Endothelial cell of umbilical vein (primary cell): ENCODE data around the gene PPP1R1A. TPM values are rescaled to one million over a fixed set of nuclear protein-coding genes. Genes with fewer than 3 reads are reported as not detected.

Source experiments
- BruUV-seq: library from RNA; stranded (reverse); fragments of 400-500 nt; replicated peaks from 2 replicates; lab custom pipeline; 2021; lab: Mats Ljungman, UMichigan
- CTCF ChIA-PET: fragments of 300-600, 350-600 bp; sonication (Branson Sonifier 250); formaldehyde crosslinking; loops from one replicate; lab custom pipeline; 2021; ENCODE audit warnings: antibody characterized with exemption, inconsistent platforms; lab: Charles Lee
- POLR2A ChIA-PET: fragments of 300-600, 350-600 bp; sonication (Branson Sonifier 250); formaldehyde crosslinking; loops from one replicate; lab custom pipeline; 2021; ENCODE audit warnings: antibody characterized with exemption, inconsistent platforms; lab: Charles Lee
- DNase-seq: peaks from one replicate; pipeline ENCODE4 v3.0.0-alpha.2; 2011; ENCODE audit warnings: low read depth, low spot score
- FAIRE-seq: peaks from 2 replicates; lab custom pipeline; 2011; peaks lifted over from hg19 to GRCh38; lab: Jason Lieb, UNC
- H2AFZ ChIP-seq: 2 replicates; pipeline ENCODE4 v1.6.0; 2012; ENCODE audit warnings: low read depth, low read length, control low read depth, inconsistent platforms
- H3K27ac ChIP-seq: 2 replicates; pipeline ENCODE4 v1.5.1; 2011; ENCODE audit warnings: low read depth, mild to moderate bottlenecking, control low read depth, low read length, moderate library complexity; ENCODE audit not compliant: insufficient read depth
- H3K27me3 ChIP-seq, 2 experiments: 2 replicates each; pipeline versions ENCODE4 v1.6.0 to v1.6.1; 2011; ENCODE audit warnings: low read length in 2 of 2, mixed read lengths in 1 of 2; ENCODE audit not compliant: control insufficient read depth in 2 of 2, insufficient read depth in 2 of 2
- H3K36me3 ChIP-seq, 2 experiments: 2 replicates in 1 of 2; 3 replicates in 1 of 2; pipeline ENCODE4 v1.5.1; 2011; ENCODE audit warnings: low read length in 2 of 2, mild to moderate bottlenecking in 1 of 2, moderate library complexity in 1 of 2; ENCODE audit not compliant: control insufficient read depth in 2 of 2, insufficient read depth in 2 of 2; ENCODE audit errors: extremely low read depth in 1 of 2
- H3K4me1 ChIP-seq: 3 replicates; pipeline ENCODE4 v1.5.1; 2011; ENCODE audit warnings: mild to moderate bottlenecking, low read length; ENCODE audit not compliant: control insufficient read depth, insufficient read depth; ENCODE audit errors: extremely low read depth
- H3K4me2 ChIP-seq: 2 replicates; pipeline ENCODE4 v1.6.1; 2011; ENCODE audit warnings: low read length, control low read depth, mixed read lengths; ENCODE audit not compliant: insufficient read depth
- H3K4me3 ChIP-seq, 3 experiments: fragments of 200-600 bp in 1 of 3; sonication (generic), shearing (Covaris generic) in 1 of 3; replicated peaks in 1 of 3; 2 replicates each; pipeline ENCODE4 v1.5.1; 2011 to 2016; ENCODE audit warnings: control low read depth in 3 of 3, low read length in 3 of 3, mild to moderate bottlenecking in 2 of 3, inconsistent platforms in 1 of 3, low read depth in 1 of 3, moderate library complexity in 1 of 3; ENCODE audit not compliant: insufficient read depth in 1 of 3
- H3K79me2 ChIP-seq: 2 replicates; pipeline ENCODE4 v1.6.0; 2012; ENCODE audit warnings: low read length, inconsistent platforms; ENCODE audit not compliant: control insufficient read depth, insufficient read depth
- H3K9ac ChIP-seq: replicated peaks from 2 replicates; pipeline ENCODE3; 2011; ENCODE audit warnings: low read length, control low read depth; ENCODE audit not compliant: insufficient read depth; ENCODE audit errors: extremely low read depth
- H3K9me1 ChIP-seq: replicated peaks from 3 replicates; pipeline ENCODE4 v1.6.0; 2011; ENCODE audit warnings: mild to moderate bottlenecking, low read length; ENCODE audit not compliant: control insufficient read depth, insufficient read depth; ENCODE audit errors: extremely low read depth
- H3K9me3 ChIP-seq: replicated peaks from 2 replicates; pipeline ENCODE4 v1.5.1; 2012; ENCODE audit warnings: low read length, inconsistent platforms; ENCODE audit not compliant: control insufficient read depth, insufficient read depth
- H4K20me1 ChIP-seq: replicated peaks from 2 replicates; pipeline ENCODE3; 2011; ENCODE audit warnings: mild to moderate bottlenecking, low read length; ENCODE audit not compliant: control insufficient read depth, insufficient read depth; ENCODE audit errors: extremely low read depth
- EZH2 ChIP-seq: IDR thresholded peaks from 2 replicates; pipeline ENCODE4 v1.6.1; 2012; ENCODE audit warnings: borderline replicate concordance, low read depth, mild to moderate bottlenecking, moderate library complexity, low read length, inconsistent platforms; ENCODE audit not compliant: severe bottlenecking
- FOS ChIP-seq: IDR thresholded peaks from 2 replicates; pipeline ENCODE4 v1.6.1; 2011; ENCODE audit warnings: mild to moderate bottlenecking, low read length, moderate library complexity, borderline replicate concordance; ENCODE audit not compliant: insufficient read depth
- GATA2 ChIP-seq: IDR thresholded peaks from 2 replicates; pipeline ENCODE4 v1.7.0; 2011; ENCODE audit warnings: low read depth, mild to moderate bottlenecking, moderate library complexity, mixed read lengths, low read length; ENCODE audit not compliant: insufficient read length, insufficient read depth
- JUN ChIP-seq: IDR thresholded peaks from 2 replicates; pipeline ENCODE4 v1.6.1; 2011; ENCODE audit warnings: borderline replicate concordance, low read depth; ENCODE audit not compliant: insufficient read length, insufficient read depth
- MYC ChIP-seq: IDR thresholded peaks from one replicate; pipeline ENCODE4 v1.6.1; 2011; ENCODE audit warnings: mild to moderate bottlenecking, low read depth, low read length
- POLR2A ChIP-seq: IDR thresholded peaks from 2 replicates; pipeline ENCODE4 v1.6.1; 2012; ENCODE audit warnings: low read depth, mild to moderate bottlenecking, control low read depth, low read length
- POLR2AphosphoS5 ChIP-seq: IDR thresholded peaks from 2 replicates; pipeline ENCODE4 v1.6.1; 2012; ENCODE audit warnings: low read depth, mild to moderate bottlenecking, control low read depth, low read length, moderate library complexity; ENCODE audit not compliant: insufficient read depth
- dilution Hi-C: fragments of 300-500 bp; cut with MboI; formaldehyde crosslinking; loops from one replicate; pipeline ENCODE4 v1.15.0; 2019; ENCODE audit warnings: low sequenced_read_pairs; ENCODE audit not compliant: extremely low pct_ligation_motif_present
- intact Hi-C: fragments of 100-400 bp; cut with micrococcal nuclease; formaldehyde crosslinking; loops from one replicate; pipeline ENCODE4 v1.10.0; 2022
- polyA plus RNA-seq, 4 experiments: library from polyadenylated mRNA; depleted of rRNA in 3 of 4; stranded (reverse) in 3 of 4; unstranded in 1 of 4; fragments of >200 nt; gene quantifications; 2 replicates each; pipeline versions ENCODE4 v1.2.1 to v1.2.3, GENCODE V29; 2011 to 2012; ENCODE audit warnings: missing spikeins in 1 of 4
- total RNA-seq: library from RNA; stranded (reverse); gene quantifications from 2 replicates; pipeline ENCODE4 v1.2.3, GENCODE V29; 2021
- TF ChIP-seq, protein P1 (sequence below): IDR thresholded peaks from 2 replicates; pipeline ENCODE4 v1.6.1; 2011; ENCODE audit not compliant: insufficient read depth, insufficient read length
- TF ChIP-seq, protein P2 (sequence below), 2 donors: IDR thresholded peaks; 1 replicate in 1 of 2; 2 replicates in 1 of 2; pipeline ENCODE4 v1.5.1; 2011; ENCODE audit warnings: low read length in 2 of 2, mild to moderate bottlenecking in 2 of 2, moderate library complexity in 2 of 2, control low read depth in 1 of 2, inconsistent platforms in 1 of 2, low read depth in 1 of 2; ENCODE audit not compliant: insufficient read depth in 1 of 2; ENCODE audit errors: extremely low read depth in 1 of 2

The PPP1R1A gene
- total and polyA plus RNA-seq, 2 donors (not counting 3 experiments of a cell fraction or from before 2014, with no cell fraction given) = not detected

DNA sequence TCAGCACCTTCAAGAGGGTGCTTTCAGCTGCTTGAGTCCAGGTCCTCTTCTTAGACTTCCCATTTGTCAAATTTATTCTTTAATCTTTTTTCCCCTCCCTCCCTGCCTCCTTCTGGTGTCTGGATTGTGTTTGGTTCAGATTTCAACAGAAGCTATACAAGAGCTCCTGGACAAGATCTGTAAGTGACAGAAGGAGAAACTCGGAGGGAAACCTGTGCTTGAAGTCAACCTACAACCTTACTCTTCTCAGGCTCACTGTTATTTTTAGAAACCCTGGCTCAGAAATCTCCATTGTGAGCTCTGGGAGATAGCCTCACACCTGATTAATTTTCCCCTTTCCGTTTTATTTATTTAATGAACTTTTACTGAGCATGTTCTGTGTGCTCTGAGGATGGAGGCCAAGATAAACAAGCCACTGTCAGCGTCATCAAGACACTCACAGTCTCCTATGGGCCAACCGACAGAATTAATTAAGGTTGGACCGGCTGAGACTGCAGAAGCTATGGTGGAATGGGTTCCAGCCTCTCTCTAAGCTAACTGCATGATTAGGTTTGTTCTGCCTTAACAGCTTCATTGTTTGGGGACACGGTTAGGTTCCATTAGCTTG, 25.6 kb downstream of the PPP1R1A start:
- CTCF ChIA-PET = interaction anchor here (1.9 kb wide), 1 partner anchor 34 kb away, joined by 4 read pairs; no protein-coding TSS in a partner anchor
- FAIRE-seq (no peak), DNase-seq (no peak)
- Histone ChIP-seq H3K9ac (no peak overlapping the region), H3K4me2 (no peak overlapping the region), H3K27ac (no peak overlapping the region), H2AFZ (no peak overlapping the region), H3K36me3 (no peaks in the 10 kb centered on the region), H3K4me1 (no peaks in the 10 kb centered on the region), H3K9me1 (no peaks in the 10 kb centered on the region), H3K79me2 (no peaks in the 10 kb centered on the region), H3K9me3 (no peaks in the 10 kb centered on the region), H4K20me1 (no peaks in the 10 kb centered on the region), H3K4me3 (no peak overlapping the region), H3K27me3 (peaks cover 28 to 31% of the 10 kb centered on the region in 2 experiments)
- no peak for TF ChIP-seq FOS
- TF ChIP-seq EZH2 = no peak
- TF ChIP-seq JUN = no peak
- TF ChIP-seq, protein P1, sequence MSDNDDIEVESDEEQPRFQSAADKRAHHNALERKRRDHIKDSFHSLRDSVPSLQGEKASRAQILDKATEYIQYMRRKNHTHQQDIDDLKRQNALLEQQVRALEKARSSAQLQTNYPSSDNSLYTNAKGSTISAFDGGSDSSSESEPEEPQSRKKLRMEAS = no peak
- no peak for TF ChIP-seq GATA2
- TF ChIP-seq, protein P2, sequence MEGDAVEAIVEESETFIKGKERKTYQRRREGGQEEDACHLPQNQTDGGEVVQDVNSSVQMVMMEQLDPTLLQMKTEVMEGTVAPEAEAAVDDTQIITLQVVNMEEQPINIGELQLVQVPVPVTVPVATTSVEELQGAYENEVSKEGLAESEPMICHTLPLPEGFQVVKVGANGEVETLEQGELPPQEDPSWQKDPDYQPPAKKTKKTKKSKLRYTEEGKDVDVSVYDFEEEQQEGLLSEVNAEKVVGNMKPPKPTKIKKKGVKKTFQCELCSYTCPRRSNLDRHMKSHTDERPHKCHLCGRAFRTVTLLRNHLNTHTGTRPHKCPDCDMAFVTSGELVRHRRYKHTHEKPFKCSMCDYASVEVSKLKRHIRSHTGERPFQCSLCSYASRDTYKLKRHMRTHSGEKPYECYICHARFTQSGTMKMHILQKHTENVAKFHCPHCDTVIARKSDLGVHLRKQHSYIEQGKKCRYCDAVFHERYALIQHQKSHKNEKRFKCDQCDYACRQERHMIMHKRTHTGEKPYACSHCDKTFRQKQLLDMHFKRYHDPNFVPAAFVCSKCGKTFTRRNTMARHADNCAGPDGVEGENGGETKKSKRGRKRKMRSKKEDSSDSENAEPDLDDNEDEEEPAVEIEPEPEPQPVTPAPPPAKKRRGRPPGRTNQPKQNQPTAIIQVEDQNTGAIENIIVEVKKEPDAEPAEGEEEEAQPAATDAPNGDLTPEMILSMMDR (IDR thresholded peaks at IDR 0.05; ENCODE audit: extremely low read depth in 1 of 2, insufficient read depth in 1 of 2, low read depth in 1 of 2, low read length in 2 of 2) = no peak
- TF ChIP-seq MYC = no peak
- no peak for TF ChIP-seq POLR2A
- no peak for TF ChIP-seq POLR2AphosphoS5
- POLR2A ChIA-PET = no interaction called here
- dilution Hi-C loops (no loop called here), intact Hi-C loops (no loop called here)
- BruUV-seq = no TSS peak
